ENCODE measurements around the gene STK40.

Gene STK40

DNA sequence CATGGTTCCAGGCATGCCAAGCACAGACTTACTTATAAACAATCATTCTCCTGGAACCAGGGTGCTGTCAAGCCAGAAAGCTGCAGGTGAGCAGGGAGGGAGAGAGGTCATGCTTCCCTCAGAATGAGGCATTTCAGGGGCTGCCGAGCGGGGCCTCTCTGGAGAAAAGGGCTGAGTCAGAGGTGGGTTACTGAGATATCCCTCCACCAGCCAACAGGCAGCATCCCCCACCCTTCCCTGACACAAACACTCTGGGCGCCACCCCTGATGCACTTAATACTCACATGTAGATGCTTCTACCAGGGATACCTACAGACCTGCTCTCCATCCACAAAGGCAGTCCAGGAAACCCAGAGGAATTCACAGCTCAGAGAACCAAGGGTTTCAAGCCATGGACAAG is 13.1 kb downstream of the STK40 start:
- no peak for DNase-seq (ENCODE audit: low spot score)

DNA sequence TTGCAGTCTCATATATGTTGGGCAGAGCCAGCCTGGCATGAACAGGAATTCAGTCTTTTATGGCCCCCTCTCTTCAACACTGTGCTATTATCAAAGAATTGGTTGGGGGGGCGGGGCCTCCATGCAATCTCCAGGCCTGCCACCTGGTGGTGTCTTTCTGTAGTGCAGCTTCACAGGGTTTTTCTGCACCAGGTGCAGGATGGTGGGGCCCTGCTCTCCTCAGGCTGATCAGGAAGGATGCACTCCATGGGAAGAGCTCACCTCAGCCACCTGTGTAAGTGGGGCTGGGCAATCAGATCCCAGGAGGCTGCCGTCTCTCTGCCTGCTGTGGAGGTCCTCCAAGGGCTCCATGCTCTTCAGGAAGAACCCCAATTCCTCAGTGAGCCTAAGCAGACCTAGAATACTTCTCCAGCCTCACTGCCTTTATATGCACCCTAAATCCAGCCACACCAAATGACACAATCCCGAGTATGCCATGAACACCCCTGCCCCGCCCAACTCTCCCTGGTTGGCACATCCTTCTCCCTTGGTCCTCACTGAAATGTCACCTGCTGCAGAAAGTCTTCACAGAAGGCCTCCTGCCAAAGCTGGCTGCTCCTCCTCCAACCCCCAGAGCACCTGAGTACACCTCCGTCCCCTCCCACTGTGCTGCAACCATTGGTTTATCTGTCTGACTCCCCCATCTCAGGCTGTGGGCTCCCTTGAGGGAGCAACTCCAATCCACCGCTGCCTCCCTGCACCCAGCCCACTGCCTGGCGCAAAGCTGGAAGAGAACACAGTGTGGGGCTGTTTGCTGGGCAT is 16.5 kb downstream of the STK40 start:
- peak; percentile 84 for DNase-seq (ENCODE audit: low spot score)

DNA sequence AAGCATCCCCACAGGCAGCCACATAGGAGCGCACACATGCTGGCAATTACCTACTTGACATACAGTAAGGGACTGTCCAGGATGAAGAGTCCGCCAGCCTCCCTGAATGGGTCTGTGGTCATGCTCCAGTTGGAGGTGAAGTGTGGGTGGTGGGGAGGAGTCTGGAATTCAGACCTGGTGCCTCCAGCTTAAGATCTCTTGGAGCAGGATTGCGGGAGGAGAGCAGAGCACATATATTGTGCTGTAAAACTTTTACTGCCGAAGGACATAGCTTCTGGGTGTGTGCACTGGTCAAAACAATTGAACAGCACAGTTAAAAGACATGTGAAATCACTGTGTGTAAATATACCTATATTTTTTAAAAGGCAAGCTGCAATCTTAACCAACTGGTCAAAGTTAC is 17.9 kb downstream of the STK40 start:
- no peak for DNase-seq (ENCODE audit: low spot score)

DNA sequence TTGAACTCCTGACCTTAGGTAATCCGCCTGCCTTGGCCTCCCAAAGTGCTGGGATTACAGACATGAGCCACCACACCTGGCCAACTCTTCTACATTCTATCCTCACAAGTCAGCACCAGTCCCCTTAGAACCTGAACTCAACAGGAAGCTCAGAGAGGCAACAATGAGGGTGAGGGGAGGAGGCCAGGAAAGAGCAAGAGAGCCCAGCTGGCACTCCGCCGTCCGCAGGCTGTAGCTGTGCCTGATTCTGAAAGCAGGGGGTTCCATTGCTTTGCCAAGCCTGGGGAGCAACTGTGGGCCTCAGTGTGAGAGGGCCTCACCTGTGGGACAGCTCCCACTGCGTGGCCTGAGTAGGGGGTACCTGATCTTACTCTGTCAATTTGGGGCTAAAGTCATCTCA is 18.7 kb downstream of the STK40 start:
- DNase-seq (ENCODE audit: low spot score): no peak

DNA sequence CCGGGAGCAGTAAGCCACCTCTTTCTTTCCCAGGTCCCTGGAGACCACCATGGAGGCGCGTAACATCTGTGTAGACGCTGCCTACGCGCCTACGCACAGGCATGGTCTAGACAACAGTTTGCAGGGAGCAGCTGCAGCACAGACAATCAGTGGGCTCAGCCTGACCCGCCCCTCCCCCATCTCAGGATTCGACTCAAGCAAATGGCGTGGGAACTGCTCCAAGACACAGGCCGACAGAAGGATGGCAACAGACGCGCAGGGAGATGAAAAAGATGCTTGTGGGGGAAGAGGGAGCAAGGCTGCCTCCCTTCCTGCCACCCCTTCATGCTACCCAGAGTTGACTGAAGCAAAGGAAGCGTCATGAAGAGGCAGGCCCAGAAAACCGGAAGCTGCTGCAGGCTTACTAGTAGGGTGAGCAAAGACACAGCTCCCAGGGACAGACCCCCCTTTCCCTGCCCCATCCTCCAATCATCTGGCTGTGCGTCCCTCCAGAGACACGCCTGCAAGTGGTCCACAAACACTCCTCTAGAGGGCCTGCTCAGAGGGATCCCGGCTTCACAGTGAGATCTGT is 19.5 kb downstream of the STK40 start:
- DNase-seq (ENCODE audit: low spot score): no peak

DNA sequence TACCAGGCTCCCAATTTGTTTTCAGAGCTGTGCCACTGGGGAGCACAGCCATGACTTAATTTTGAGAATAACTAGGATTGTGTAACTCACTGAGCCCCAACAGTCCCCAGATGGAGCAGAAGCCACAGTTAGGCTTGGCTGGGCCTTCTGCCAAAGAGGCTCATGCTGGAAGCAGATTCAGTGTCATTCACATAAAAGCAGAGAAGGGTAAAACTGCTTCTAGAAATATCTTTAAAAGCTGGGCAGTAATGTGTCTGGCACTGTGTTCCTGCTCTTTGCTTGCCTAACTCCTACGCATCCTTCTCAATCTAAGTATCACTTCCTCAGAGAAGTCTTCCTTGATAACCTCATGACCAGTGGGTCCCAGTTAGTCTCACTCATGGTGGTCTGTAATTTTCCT is 20.3 kb downstream of the STK40 start:
- peak; percentile 73 for DNase-seq (ENCODE audit: low spot score)

DNA sequence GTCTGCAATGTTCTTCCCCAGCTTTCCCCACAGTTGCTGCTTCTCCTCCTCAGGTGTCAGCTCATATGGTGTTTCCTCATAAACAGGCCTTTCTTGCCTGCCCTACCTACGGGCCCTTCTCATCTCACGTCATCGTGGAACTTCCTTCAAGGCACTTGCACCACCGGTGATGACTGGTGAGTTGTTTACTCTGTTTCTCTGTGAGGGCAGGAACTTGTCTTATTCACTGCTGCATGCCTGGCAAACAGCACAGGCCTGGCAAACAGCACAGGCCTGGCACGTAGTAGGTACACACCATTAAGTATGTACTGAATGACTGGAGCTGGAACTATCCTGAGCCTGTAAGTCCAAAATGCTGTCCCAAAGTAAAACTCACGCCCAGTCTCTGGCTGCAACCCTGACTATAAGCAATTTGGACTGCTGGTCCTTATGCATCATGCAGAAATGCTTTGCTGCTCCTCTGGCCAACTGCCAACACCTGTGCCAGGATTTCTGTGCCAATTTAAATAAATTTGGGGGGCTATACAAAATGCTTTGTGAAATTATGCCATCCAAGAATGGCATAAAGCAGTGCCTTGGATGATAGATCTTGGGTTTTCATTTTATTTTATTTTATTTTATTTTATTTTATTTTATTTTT is 25.7 kb downstream of the STK40 start:
- no peak for DNase-seq (ENCODE audit: low spot score)

DNA sequence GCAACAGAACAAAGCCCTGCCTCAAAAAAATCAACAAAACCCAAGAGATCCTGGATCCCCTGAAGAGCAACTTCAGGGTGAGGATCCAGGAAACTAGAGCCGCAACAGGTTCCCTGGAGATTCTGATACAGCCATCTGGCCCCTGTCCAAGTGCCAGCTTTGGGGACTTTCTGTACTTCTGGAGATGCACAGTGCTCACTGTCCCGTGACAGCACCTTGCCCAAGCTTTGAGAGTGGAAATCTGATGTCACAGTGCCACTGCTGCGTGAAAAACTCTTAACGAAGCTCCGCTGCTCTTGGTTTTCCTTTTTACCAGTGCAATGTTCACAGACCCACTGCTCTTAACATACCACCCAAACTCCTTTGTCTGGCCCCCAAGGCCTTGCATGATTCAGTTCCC is 26.3 kb downstream of the STK40 start:
- DNase-seq (ENCODE audit: low spot score): no peak

DNA sequence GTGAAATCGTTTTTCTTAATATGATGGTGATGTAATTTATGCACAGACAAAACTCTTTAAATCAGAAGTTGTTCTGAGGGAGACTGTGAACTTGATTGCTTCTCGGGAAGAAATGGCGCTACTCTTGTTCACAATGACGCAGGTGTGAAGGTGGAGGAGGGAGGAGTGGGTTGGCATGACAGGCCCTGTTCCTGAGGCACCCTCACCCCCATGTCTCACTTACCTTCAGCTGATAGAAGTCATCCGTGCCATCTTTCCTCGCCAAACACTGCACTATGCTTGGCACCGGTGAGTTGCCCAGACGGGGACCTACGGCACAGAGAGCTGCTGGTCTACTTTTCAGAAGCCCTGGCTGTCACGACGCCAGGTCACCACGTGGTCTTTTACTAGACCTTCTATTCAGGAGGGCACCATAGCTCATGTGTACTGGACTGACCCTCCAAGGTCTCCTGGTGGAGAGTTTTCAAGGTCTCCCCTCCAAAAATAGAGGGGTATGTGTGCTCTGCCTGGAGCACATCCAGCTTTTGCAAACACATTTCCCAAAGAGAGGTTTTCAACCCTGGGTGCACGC is 27.1 kb downstream of the STK40 start:
- DNase-seq (ENCODE audit: low spot score): no peak

DNA sequence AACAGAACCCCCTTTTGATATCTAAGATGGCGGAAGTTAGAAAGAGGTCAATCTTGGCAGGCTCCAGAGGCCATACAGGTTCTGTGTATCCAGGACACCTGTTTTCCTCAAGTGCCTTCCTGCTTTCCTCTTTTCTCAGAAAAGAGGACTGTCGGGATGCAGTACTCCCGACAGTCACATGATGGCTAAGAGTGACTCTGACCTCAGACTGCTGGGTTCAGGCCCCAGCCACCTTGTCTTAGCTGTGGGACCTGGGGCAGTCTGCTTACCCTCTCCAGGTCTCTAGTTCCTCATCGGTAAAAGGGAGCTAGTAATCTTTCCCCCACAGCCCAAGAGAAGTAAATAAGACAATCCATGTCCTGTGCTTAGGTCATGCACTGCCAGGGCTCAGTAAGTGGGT is 29.9 kb downstream of the STK40 start:
- no peak for DNase-seq (ENCODE audit: low spot score)

DNA sequence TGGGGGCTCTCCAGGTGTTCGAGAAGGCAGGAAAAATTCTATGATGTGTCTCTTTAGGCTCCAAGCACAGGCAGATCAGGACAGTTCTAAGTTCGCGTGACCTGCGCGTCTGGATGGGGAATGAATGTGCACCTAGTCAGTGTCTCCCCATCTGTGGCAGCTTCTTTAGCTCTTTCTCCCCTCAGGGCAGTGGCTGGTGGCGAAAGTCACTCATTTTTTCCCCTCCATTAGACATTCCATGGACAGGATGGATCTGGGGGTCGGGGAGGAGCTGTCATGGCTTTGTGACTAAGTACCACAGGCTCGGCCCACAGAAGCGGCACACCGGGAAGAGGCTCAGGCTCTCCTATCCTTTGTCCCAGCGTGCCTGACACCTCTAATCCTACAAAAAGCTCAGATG is 31.2 kb downstream of the STK40 start:
- DNase-seq (ENCODE audit: low spot score): no peak

DNA sequence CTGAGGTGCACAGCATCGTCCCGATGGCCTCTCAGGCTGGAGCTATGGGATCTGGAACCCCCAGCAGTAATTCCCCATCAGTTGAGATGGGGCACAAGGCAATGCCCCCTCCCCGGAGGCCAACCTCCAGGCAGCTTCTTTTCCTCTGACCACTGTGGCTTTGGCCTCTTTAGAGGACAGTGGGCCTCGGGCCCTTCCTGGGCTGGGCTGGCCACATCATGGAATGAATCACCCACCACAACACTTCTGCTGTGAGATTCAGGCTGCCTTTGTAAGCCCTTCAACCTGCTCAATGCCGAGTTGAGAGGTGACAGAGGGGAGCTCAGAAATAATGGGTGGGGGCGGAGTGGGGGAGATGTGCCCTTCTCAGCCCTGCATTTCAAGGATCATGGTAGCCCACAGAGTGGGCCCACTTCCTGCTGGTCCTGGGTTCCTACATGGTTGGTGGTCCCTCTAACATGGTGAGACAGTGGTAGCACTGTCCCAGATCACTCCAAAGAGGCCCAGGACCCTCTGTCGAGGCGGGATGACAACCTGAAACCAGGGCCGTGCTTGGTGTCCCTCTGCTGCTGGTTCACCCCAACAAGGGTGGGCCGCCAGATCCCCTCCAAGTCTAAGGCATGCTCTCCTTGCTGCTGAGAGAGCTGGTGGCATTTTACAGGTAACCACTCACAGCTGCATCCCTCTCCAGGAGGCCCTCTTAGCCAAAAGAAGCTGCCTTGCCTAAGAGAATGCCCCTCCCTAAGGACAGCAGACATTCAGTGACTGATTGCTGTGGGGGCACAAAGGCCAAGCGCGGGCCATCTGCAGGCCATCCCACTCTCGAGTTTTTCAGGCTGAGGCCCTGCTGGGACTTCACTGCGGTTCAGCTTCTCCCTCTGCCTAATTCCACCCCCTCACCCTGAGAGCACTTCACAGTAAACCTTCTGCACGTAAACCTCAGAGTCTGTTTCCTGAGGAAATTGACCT is 32.5 kb downstream of the STK40 start:
- peak; percentile 78 for DNase-seq (ENCODE audit: low spot score)

DNA sequence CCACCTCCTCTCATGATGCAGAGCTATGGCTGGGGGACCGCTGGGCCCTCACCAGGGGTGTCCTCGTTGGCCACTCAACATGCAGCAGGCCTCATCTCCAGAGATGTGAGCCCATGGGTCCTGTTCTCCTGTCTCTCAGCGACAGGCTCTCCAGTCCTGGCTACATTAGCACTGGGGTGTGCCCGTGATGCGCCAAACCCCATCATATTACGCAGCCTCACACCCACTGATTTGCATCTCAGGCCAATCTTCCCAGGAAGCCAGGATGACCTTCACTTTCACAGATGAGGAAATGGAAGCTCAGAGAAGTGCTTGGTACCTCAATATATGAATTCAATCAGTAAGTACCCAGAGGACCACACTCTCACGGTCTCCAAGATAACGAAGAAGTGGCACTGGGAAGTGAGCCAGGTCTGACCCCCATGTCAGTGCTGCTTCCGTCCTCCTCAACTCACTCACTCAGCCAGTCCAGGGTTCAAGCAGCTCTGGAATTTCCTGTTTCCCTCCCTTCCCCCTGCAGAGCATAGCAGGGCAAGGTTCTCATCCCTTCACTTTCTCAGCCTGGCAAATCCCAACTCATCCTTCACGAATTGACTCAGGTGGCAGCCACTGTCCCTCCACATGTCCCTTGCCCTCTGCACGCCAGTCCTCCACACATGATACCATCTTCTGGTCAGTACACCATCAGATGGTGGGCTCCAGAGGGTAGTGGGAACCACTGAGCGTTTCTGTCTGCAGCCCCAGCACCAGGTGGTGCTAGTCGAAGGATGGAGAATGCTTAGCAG is 33.4 kb downstream of the STK40 start:
- DNase-seq (ENCODE audit: low spot score): peak; percentile 48

DNA sequence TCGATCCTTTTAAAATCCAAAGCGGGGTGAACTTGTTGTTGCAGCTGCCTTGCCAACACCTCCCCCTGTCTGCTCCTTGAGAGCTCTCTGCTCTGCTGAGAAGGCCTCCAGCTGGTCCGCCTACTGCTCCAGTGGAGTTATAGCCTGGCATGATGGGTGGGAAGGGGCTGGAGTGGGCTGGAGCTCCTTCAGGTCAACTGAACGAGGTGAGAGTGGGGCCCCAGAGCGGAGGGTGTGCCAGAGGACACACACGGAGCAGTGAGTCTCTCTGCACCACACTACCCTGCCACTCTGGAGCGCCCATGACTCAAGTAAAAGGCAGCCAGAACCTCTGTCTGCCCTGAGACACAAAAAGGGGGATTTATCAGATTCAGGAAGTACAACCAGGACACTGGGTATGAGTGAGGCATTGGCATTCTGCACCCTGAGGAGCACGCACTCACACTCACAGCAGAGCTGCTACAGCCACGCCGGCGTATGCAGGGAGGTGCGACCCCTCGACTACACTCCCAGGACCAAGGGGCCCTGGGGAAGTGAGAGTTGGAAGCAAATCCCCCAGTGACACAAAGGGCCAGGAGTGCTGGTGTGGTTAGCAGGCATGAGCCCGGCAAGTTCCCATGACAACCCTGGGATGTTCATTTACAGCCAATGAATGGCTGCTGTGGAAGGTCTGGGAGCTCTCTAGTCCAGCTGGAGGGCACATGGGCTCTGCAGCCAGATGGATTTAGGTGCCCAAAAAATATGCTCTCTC is 34.3 kb downstream of the STK40 start:
- DNase-seq (ENCODE audit: low spot score): peak; percentile 87

DNA sequence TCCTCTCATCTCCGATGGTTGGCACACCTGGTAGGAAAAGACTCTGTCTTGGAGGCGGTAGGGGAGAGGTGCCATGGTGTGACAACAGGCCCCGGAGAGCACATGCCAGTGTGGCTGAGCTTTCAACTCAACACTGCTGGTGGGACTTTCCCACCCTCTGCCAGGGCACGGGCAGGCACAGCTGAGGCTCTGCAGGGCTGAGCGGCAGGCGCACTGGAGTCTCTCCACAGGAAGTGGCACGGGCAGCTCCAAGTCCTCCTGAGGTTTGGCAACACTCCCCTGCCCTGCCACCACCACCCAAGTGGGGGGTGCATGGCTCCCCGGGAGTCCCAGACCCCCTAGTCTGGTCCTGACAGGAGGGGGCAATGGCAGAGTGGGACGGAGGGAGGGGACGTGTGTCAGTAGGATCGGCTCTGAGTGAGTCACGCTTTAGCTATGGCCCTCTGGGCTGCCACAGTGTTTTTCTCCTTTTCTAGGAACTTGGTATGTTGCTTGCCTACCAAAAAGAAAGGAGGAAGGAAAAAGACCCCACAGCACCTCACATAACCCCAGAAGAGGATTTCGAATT is 35.0 kb downstream of the STK40 start:
- peak; percentile 90 for DNase-seq (ENCODE audit: low spot score)

DNA sequence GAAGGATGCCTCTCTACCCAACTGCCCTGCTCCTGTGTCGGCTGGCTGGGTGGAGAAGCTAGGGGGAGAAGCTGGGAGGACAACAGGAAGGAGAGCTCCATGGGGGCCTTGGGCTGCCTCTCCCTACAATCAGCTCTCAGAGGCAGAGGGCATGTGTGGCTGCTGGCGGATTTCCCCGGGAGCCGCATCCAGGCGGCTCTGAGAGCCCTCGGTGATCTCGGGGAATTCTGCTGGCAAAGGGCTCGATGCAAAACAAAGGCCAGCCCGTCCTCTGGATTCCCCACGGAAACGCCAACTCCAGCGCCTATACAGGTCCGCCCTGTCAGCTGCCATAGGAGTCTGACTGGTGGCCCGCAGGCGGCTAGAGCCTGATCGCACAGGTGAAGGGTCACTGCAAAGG is 35.9 kb downstream of the STK40 start:
- peak; percentile 39 for DNase-seq (ENCODE audit: low spot score)

DNA sequence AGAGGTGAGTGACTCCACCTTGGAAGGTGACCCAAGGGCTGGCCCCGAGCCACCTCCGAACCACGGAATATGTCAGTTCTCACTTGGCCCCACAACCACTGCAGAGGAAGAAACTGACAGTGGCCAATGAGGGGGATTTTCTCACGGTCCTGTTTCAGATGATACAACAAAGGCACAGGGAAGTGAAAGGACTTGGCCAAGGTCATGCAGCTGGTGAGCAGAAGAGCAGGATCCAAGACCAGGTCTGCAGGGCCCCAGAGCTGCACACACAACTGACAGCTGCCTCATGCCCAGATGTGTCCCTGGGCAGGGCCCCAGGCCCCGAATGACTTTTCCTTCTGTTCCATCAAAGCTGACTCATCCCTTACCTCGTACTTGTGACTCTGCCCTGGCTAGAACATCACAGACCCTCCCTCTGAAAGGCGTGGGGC is 36.5 kb downstream of the STK40 start:
- DNase-seq (ENCODE audit: low spot score): peak; percentile 29

DNA sequence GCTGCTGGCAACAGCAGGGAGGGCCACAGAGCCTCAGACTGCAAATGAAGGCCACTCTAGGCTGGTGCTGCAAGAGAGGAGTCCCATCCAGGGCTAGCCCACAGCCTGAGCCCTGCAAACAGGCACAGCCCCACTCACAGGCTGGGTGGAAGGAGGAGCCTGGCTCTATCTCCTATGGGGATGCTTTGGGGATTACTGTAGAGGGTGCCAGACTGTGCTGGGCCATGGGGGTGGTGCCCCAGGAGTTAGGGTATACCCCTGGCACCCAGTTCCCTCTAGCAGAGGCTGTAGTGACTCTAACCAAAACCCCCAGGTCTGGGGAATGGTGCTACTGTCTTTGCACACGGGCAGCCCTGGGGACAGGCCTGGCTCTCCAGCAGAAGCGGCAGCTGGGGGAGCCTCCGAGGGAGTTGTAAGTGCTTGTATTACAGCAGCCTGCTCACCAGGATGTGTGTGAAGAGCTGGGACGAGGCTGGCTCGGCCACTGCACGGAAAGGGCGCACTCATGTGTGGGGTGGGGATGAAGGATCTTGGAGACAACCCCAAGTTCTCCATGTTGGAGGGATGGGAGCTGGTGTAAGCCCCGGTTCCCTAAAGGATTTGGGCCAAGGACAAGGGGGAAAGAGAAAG is 38.9 kb downstream of the STK40 start:
- no peak for DNase-seq (ENCODE audit: low spot score)

DNA sequence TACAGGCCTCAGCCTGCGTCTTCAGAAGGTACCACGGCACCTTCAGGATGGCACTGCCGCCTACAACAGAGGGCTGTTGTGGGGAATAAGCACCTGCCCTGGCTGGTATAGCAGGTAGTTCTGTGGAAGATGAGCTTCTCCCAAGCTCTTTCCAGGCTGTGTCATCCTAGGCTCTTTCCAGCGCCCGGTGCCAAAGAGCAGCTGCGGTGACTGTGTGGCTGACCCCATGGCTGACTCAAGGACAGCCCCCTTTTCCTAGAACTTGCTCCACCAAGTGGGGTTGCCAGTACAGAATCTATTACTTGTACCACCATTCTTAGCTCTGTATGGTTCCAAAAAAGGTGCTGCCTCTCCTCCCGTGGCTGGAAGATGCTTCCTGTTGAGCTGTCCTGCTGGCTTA is 40.4 kb downstream of the STK40 start:
- no peak for DNase-seq (ENCODE audit: low spot score)

DNA sequence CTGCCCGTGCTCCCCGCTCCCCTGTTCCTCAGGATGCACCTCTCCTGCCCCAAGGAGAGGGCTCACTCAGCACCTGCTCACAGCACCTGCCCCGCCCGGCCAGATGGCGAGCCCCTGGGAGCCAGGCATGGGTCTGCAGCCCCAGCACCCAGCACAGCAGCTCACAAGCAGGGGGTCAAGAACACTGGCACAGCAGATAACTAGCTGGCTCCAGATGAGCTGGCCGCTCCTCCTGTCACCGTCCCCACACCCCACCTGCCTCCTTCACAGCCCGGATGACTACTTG is 41.4 kb downstream of the STK40 start:
- no peak for DNase-seq (ENCODE audit: low spot score)

All from GM03348 (cell line).